ENCODE measurements around the gene CFAP43. TPM values are rescaled to one million over a fixed set of nuclear protein-coding genes. Genes with fewer than 3 reads are reported as not detected.

The CFAP43 gene
- total RNA-seq, 1 experiment from 2014 or later = 0.42 TPM

GRCh38 chr10:104104926-104105325 lies 127.2 kb downstream of the CFAP43 start:
- Mint-ChIP-seq H3K4me3 (no peak overlapping the region), H3K4me1 (peaks cover 15% of the 10 kb centered on the region)
- no peak for ATAC-seq

DNA sequence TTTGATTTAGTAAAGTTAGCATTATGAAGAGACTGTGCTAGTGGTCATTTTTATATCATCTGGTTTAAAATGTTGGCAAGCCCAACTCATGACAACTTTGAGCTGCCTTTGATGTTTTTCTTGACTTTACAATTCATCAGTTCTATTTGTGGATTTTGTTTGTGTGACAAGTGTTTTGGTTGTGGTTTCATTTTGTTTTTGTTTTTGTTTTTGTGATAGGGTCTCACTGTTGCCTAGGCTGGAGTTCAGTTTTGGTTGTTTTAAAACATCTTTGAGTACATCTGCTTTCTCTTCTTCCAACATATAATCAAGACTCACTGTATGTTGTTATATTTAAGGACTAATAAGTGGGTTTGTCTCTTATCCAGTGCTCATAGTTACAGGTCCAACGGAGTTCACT lies 127.7 kb downstream of the CFAP43 start:
- POLR2A ChIA-PET = no interaction called here
- no peaks in the 10 kb centered on the region for H3K27me3 Mint-ChIP-seq (ENCODE audit: low read depth)
- TF ChIP-seq, protein P1, sequence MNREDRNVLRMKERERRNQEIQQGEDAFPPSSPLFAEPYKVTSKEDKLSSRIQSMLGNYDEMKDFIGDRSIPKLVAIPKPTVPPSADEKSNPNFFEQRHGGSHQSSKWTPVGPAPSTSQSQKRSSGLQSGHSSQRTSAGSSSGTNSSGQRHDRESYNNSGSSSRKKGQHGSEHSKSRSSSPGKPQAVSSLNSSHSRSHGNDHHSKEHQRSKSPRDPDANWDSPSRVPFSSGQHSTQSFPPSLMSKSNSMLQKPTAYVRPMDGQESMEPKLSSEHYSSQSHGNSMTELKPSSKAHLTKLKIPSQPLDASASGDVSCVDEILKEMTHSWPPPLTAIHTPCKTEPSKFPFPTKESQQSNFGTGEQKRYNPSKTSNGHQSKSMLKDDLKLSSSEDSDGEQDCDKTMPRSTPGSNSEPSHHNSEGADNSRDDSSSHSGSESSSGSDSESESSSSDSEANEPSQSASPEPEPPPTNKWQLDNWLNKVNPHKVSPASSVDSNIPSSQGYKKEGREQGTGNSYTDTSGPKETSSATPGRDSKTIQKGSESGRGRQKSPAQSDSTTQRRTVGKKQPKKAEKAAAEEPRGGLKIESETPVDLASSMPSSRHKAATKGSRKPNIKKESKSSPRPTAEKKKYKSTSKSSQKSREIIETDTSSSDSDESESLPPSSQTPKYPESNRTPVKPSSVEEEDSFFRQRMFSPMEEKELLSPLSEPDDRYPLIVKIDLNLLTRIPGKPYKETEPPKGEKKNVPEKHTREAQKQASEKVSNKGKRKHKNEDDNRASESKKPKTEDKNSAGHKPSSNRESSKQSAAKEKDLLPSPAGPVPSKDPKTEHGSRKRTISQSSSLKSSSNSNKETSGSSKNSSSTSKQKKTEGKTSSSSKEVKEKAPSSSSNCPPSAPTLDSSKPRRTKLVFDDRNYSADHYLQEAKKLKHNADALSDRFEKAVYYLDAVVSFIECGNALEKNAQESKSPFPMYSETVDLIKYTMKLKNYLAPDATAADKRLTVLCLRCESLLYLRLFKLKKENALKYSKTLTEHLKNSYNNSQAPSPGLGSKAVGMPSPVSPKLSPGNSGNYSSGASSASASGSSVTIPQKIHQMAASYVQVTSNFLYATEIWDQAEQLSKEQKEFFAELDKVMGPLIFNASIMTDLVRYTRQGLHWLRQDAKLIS (CRISPR knock-in tag; IDR thresholded peaks at IDR 0.05; ENCODE audit: borderline replicate concordance) = no peak
- TF ChIP-seq FOXP4 (CRISPR knock-in tag; IDR thresholded peaks at IDR 0.05) (no peak), TCF7 (CRISPR knock-in tag; IDR thresholded peaks at IDR 0.05; ENCODE audit: low read depth) (no peak)
- H3K27ac Mint-ChIP-seq = no peak overlapping the region
- CTCF ChIA-PET = interaction anchor here (1.2 kb wide), 1 partner anchor 18 kb away, joined by 4 read pairs; the partner anchor contains the start of gene SFR1
- H3K36me3 Mint-ChIP-seq = no peaks in the 10 kb centered on the region
- DNase-seq (ENCODE audit: low spot score) = no peak
- no peaks in the 10 kb centered on the region for H3K9me3 Mint-ChIP-seq
- no peak overlapping the region for H3K4me3 Mint-ChIP-seq
- ATAC-seq = no peak
- H3K4me1 Mint-ChIP-seq = peaks cover 15% of the 10 kb centered on the region

More at GRCh38 chr10:104104926-104105325, 127.2 kb downstream of the CFAP43 start:
- no peak for DNase-seq (ENCODE audit: low spot score)
- ChIA-PET CTCF (interaction anchor here (1.2 kb wide), 1 partner anchor 17 kb away, joined by 4 read pairs; the partner anchor contains the start of gene SFR1), POLR2A (no interaction called here)
- Mint-ChIP-seq H3K36me3 (no peaks in the 10 kb centered on the region), H3K27me3 (ENCODE audit: low read depth) (no peaks in the 10 kb centered on the region), H3K9me3 (no peaks in the 10 kb centered on the region), H3K27ac (no peak overlapping the region)
- TF ChIP-seq ZNF512 (CRISPR knock-in tag; IDR thresholded peaks at IDR 0.05; ENCODE audit: borderline replicate concordance) (no peak), RELA (CRISPR knock-in tag; IDR thresholded peaks at IDR 0.05; ENCODE audit: borderline replicate concordance) (no peak)

GRCh38 chr10:104103956-104104355 lies 128.2 kb downstream of the CFAP43 start:
- DNase-seq (ENCODE audit: low spot score) = no peak
- Mint-ChIP-seq H3K4me1 (peaks cover 15% of the 10 kb centered on the region), H3K36me3 (no peaks in the 10 kb centered on the region), H3K4me3 (no peak overlapping the region), H3K9me3 (no peaks in the 10 kb centered on the region), H3K27me3 (ENCODE audit: low read depth) (no peaks in the 10 kb centered on the region), H3K27ac (no peak overlapping the region)
- POLR2A ChIA-PET = no interaction called here
- TF ChIP-seq ZNF425 (CRISPR knock-in tag; conservative IDR thresholded peaks at IDR 0.05) (no peak), FOXP1 (CRISPR knock-in tag; IDR thresholded peaks at IDR 0.05; ENCODE audit: borderline replicate concordance) (no peak), TCF7 (CRISPR knock-in tag; IDR thresholded peaks at IDR 0.05; ENCODE audit: low read depth) (no peak), IRF2 (CRISPR knock-in tag; IDR thresholded peaks at IDR 0.05; ENCODE audit: borderline replicate concordance, low read depth) (no peak), NR2C2 (CRISPR knock-in tag; IDR thresholded peaks at IDR 0.05) (no peak), RELA (CRISPR knock-in tag; IDR thresholded peaks at IDR 0.05; ENCODE audit: borderline replicate concordance) (no peak), ZNF416 (CRISPR knock-in tag; IDR thresholded peaks at IDR 0.05) (no peak), ZNF671 (CRISPR knock-in tag; IDR thresholded peaks at IDR 0.05) (no peak), MYBL2 (CRISPR knock-in tag; IDR thresholded peaks at IDR 0.05) (no peak), TP53 (CRISPR knock-in tag; IDR thresholded peaks at IDR 0.05) (no peak), RORB (CRISPR knock-in tag; IDR thresholded peaks at IDR 0.05) (no peak), NR3C1 (CRISPR knock-in tag; conservative IDR thresholded peaks at IDR 0.05; ENCODE audit: low read depth) (no peak), ZNF138 (CRISPR knock-in tag; conservative IDR thresholded peaks at IDR 0.05) (no peak), TEAD4 (CRISPR knock-in tag; IDR thresholded peaks at IDR 0.05) (no peak), ZNF396 (CRISPR knock-in tag; IDR thresholded peaks at IDR 0.05; ENCODE audit: borderline replicate concordance) (no peak), GTF2I (CRISPR knock-in tag; conservative IDR thresholded peaks at IDR 0.05) (no peak)
- ATAC-seq = no peak
- CTCF ChIA-PET = interaction anchor here (1.2 kb wide), 1 partner anchor 18 kb away, joined by 4 read pairs; the partner anchor contains the start of gene SFR1

Measured in WTC11 (cell line).